Neural cell (in vitro differentiated cells): ENCODE measurements around the gene VPS39. TPM values are rescaled to one million over a fixed set of nuclear protein-coding genes. Genes with fewer than 3 reads are reported as not detected.

Source experiments
- H2AFZ ChIP-seq: fragments of 200-600, 300-800 bp; sonication (generic), shearing (Covaris generic); 2 replicates; pipeline ENCODE4 v1.6.0; 2014; ENCODE audit warnings: low read depth, mild to moderate bottlenecking, antibody characterized with exemption, low read length, moderate library complexity
- H3F3A ChIP-seq: fragments of 200-600 bp; shearing (Covaris generic); 2 replicates; pipeline ENCODE4 v1.6.1; 2016; ENCODE audit warnings: mild to moderate bottlenecking, moderate library complexity, mixed read lengths, antibody characterized with exemption, low read length; ENCODE audit not compliant: insufficient read depth, poor library complexity, severe bottlenecking
- H3K27ac ChIP-seq: fragments of 200-600, 300-800 bp; sonication (generic), shearing (Covaris generic); 2 replicates; pipeline ENCODE4 v1.5.1; 2014; ENCODE audit warnings: mild to moderate bottlenecking, low read length, moderate library complexity
- H3K27me3 ChIP-seq: fragments of 300-800, 200-600 bp; sonication (generic), shearing (Covaris generic); 2 replicates; pipeline ENCODE4 v1.6.0; 2014; ENCODE audit warnings: mild to moderate bottlenecking, low read depth, low read length, moderate library complexity; ENCODE audit not compliant: insufficient read depth
- H3K36me3 ChIP-seq: fragments of 300-800, 200-600 bp; sonication (generic), shearing (Covaris generic); 2 replicates; pipeline ENCODE4 v1.5.1; 2014; ENCODE audit warnings: mild to moderate bottlenecking, antibody characterized with exemption, low read length, moderate library complexity; ENCODE audit not compliant: insufficient read depth
- H3K4me2 ChIP-seq: fragments of 300-800, 200-600 bp; sonication (generic), shearing (Covaris generic); 2 replicates; pipeline ENCODE4 v1.6.0; 2014; ENCODE audit warnings: mild to moderate bottlenecking, low read length
- H3K4me3 ChIP-seq: fragments of 300-800, 200-600 bp; sonication (generic), shearing (Covaris generic); 2 replicates; pipeline ENCODE4 v1.5.1; 2014; ENCODE audit warnings: mild to moderate bottlenecking, low read length, moderate library complexity
- H3K79me2 ChIP-seq: fragments of 200-600 bp; shearing (Covaris generic); replicated peaks from 2 replicates; pipeline ENCODE4 v1.6.0; 2014; ENCODE audit warnings: mild to moderate bottlenecking, low read length, moderate library complexity; ENCODE audit not compliant: insufficient read depth
- H3K9ac ChIP-seq: fragments of 300-800, 200-600 bp; sonication (generic), shearing (Covaris generic); 2 replicates; pipeline ENCODE4 v1.6.1; 2016; ENCODE audit warnings: mild to moderate bottlenecking, low read length, mixed read lengths
- H3K9me2 ChIP-seq: fragments of 200-600 bp; shearing (Covaris generic); 2 replicates; pipeline ENCODE4 v1.6.1; 2016; ENCODE audit warnings: mild to moderate bottlenecking, low read length, mixed read lengths; ENCODE audit not compliant: insufficient read depth
- H3K9me3 ChIP-seq: fragments of 200-600, 300-800 bp; sonication (generic), shearing (Covaris generic); 2 replicates; pipeline ENCODE4 v1.6.1; 2016; ENCODE audit warnings: mild to moderate bottlenecking, mixed run types, low read length, moderate library complexity, mixed read lengths
- H4K20me1 ChIP-seq: fragments of 200-600 bp; shearing (Covaris generic); 2 replicates; pipeline ENCODE4 v1.6.1; 2016; ENCODE audit warnings: mild to moderate bottlenecking, mixed run types; ENCODE audit not compliant: insufficient read depth
- CTCF ChIP-seq: fragments of 450-650 bp; IDR thresholded peaks from 2 replicates; pipeline ENCODE4 v1.5.1; 2014; ENCODE audit warnings: antibody characterized with exemption, mild to moderate bottlenecking, moderate library complexity; ENCODE audit not compliant: poor library complexity, severe bottlenecking
- EP300 ChIP-seq: fragments of 450-650 bp; conservative IDR thresholded peaks from 2 replicates; pipeline ENCODE4 v1.6.1; 2014; ENCODE audit warnings: antibody characterized with exemption, mild to moderate bottlenecking, moderate library complexity; ENCODE audit not compliant: poor library complexity, severe bottlenecking
- EZH2 ChIP-seq: fragments of 200-600, 300-800 bp; shearing (Covaris generic), sonication (generic); IDR thresholded peaks from 2 replicates; pipeline ENCODE4 v1.6.1; 2014; ENCODE audit warnings: antibody characterized with exemption, low read length, borderline replicate concordance, mild to moderate bottlenecking; ENCODE audit not compliant: insufficient read depth, poor library complexity, severe bottlenecking
- MXI1 ChIP-seq: fragments of 450-650 bp; conservative IDR thresholded peaks from 2 replicates; pipeline ENCODE4 v1.6.1; 2014; ENCODE audit warnings: antibody characterized with exemption, mild to moderate bottlenecking; ENCODE audit not compliant: poor library complexity, severe bottlenecking
- POLR2AphosphoS5 ChIP-seq: IDR thresholded peaks from 2 replicates; pipeline ENCODE4 v1.6.1; 2012
- RAD21 ChIP-seq: fragments of 450-650 bp; conservative IDR thresholded peaks from 2 replicates; pipeline ENCODE4 v1.6.1; 2014; ENCODE audit warnings: antibody characterized with exemption, mild to moderate bottlenecking, moderate library complexity
- REST ChIP-seq: IDR thresholded peaks from 2 replicates; pipeline ENCODE4 v1.6.1; 2012; ENCODE audit warnings: borderline replicate concordance
- SMC3 ChIP-seq: fragments of 450-650 bp; conservative IDR thresholded peaks from 2 replicates; pipeline ENCODE4 v1.6.1; 2014; ENCODE audit warnings: antibody characterized with exemption, mild to moderate bottlenecking, moderate library complexity; ENCODE audit not compliant: poor library complexity
- TAF1 ChIP-seq: IDR thresholded peaks from 2 replicates; pipeline ENCODE4 v1.6.1; 2012; ENCODE audit warnings: low read depth
- polyA plus RNA-seq: library from polyadenylated mRNA; depleted of rRNA; stranded (reverse); fragments of >200 nt; gene quantifications from 2 replicates; pipeline ENCODE4 v1.2.3, GENCODE V29; 2014

The VPS39 gene
- polyA plus RNA-seq, 1 donor from 2014 or later, result 59.9 TPM

GRCh38 chr15:42148808-42149492 lies 59.2 kb downstream of the VPS39 start:
- H3K4me3 ChIP-seq, result no peak overlapping the region
- no peak overlapping the region for H3K9ac ChIP-seq
- no peak overlapping the region for H2AFZ ChIP-seq
- H3K27ac ChIP-seq, result no peak overlapping the region
- H3K79me2 ChIP-seq, result no peaks in the 10 kb centered on the region
- no peak for TF ChIP-seq TAF1
- TF ChIP-seq EZH2, result no peak
- no peak for TF ChIP-seq RAD21
- TF ChIP-seq POLR2AphosphoS5, result no peak
- no peaks in the 10 kb centered on the region for H3K9me2 ChIP-seq
- H3F3A ChIP-seq, result no peaks in the 10 kb centered on the region
- H3K4me2 ChIP-seq, result no peak overlapping the region
- H3K36me3 ChIP-seq, result no peaks in the 10 kb centered on the region
- no peaks in the 10 kb centered on the region for H4K20me1 ChIP-seq
- H3K27me3 ChIP-seq, result no peaks in the 10 kb centered on the region
- H3K9me3 ChIP-seq, result no peaks in the 10 kb centered on the region

GRCh38 chr15:42147431-42147735 lies 60.7 kb downstream of the VPS39 start:
- H3K9me3 ChIP-seq, result no peaks in the 10 kb centered on the region
- H3K4me2 ChIP-seq, result no peak overlapping the region
- no peaks in the 10 kb centered on the region for H3K79me2 ChIP-seq
- H3K27me3 ChIP-seq, result no peaks in the 10 kb centered on the region
- no peak overlapping the region for H3K27ac ChIP-seq
- H3K36me3 ChIP-seq, result no peaks in the 10 kb centered on the region
- TF ChIP-seq SMC3 (no peak), CTCF (no peak), EP300 (no peak), POLR2AphosphoS5 (no peak), REST (no peak), EZH2 (no peak), TAF1 (no peak), RAD21 (no peak), MXI1 (no peak)
- H3K9me2 ChIP-seq, result no peaks in the 10 kb centered on the region
- no peaks in the 10 kb centered on the region for H4K20me1 ChIP-seq
- no peaks in the 10 kb centered on the region for H3F3A ChIP-seq
- no peak overlapping the region for H3K9ac ChIP-seq
- no peak overlapping the region for H2AFZ ChIP-seq
- no peak overlapping the region for H3K4me3 ChIP-seq
